ENCODE measurements around the gene SP8. TPM values are rescaled to one million over a fixed set of nuclear protein-coding genes. Genes with fewer than 3 reads are reported as not detected.
"Not testable (repeated sequence)": the region's sequence is repeated elsewhere in the genome, so short reads cannot be mapped to it uniquely, and the experiment has no call there.

Gene SP8
- total RNA-seq (2014; rRNA removed; shearing (Covaris generic)): 44.9 and 59.2 TPM in 2 replicates

GRCh38 chr7:20786779-20787659 is at the start of gene SP8:
SP8 (minus strand) TSS chr7:20786886; CDS start chr7:20786798, 88 bp downstream.
- DNase-seq: peak; percentile 95
- H3K4me3 ChIP-seq (ENCODE audit: insufficient read depth, low read depth, low read length): peak within 1 kb of the TSS; percentile 68
- peaks cover 65% of the 10 kb centered on the region for H3K27me3 ChIP-seq (ENCODE audit: control insufficient read depth, insufficient read depth, low read length)
- H3K36me3 ChIP-seq (replicated peaks; ENCODE audit: control insufficient read depth, insufficient read depth, low read length): no peaks in the 10 kb centered on the region

GRCh38 chr7:20836424-20836823 is 49.7 kb upstream of the SP8 start:
- H3K4me3 ChIP-seq (ENCODE audit: insufficient read depth, low read depth, low read length); DNase-seq; H3K27me3 ChIP-seq (ENCODE audit: control insufficient read depth, insufficient read depth, low read length); H3K36me3 ChIP-seq (replicated peaks; ENCODE audit: control insufficient read depth, insufficient read depth, low read length): not testable (repeated sequence)

GRCh38 chr7:20835111-20835750 is 48.5 kb upstream of the SP8 start:
- H3K4me3 ChIP-seq (ENCODE audit: insufficient read depth, low read depth, low read length): peak overlapping the region; percentile 27
- H3K27me3 ChIP-seq (ENCODE audit: control insufficient read depth, insufficient read depth, low read length): no peaks in the 10 kb centered on the region
- DNase-seq: peak; percentile 55

GRCh38 chr7:20834656-20835055 is 48.0 kb upstream of the SP8 start:
- no peaks in the 10 kb centered on the region for H3K36me3 ChIP-seq (replicated peaks; ENCODE audit: control insufficient read depth, insufficient read depth, low read length)
- H3K4me3 ChIP-seq (ENCODE audit: insufficient read depth, low read depth, low read length): no peak overlapping the region
- peak; percentile 47 for DNase-seq
- no peaks in the 10 kb centered on the region for H3K27me3 ChIP-seq (ENCODE audit: control insufficient read depth, insufficient read depth, low read length)

More at GRCh38 chr7:20835111-20835750, 48.5 kb upstream of the SP8 start:
- H3K36me3 ChIP-seq (replicated peaks; ENCODE audit: control insufficient read depth, insufficient read depth, low read length): no peaks in the 10 kb centered on the region

- no peaks in the 10 kb centered on the region for H3K36me3 ChIP-seq (replicated peaks; ENCODE audit: control insufficient read depth, insufficient read depth, low read length)
- no peaks in the 10 kb centered on the region for H3K27me3 ChIP-seq (ENCODE audit: control insufficient read depth, insufficient read depth, low read length)
- H3K4me3 ChIP-seq (ENCODE audit: insufficient read depth, low read depth, low read length): no peak overlapping the region
- DNase-seq: peak; percentile 54
These were observed 45.3 kb upstream of the SP8 start for GRCh38 chr7:20831956-20832355.

- no peaks in the 10 kb centered on the region for H3K36me3 ChIP-seq (replicated peaks; ENCODE audit: control insufficient read depth, insufficient read depth, low read length)
- DNase-seq: peak; percentile 49
- H3K27me3 ChIP-seq (ENCODE audit: control insufficient read depth, insufficient read depth, low read length): no peaks in the 10 kb centered on the region
- H3K4me3 ChIP-seq (ENCODE audit: insufficient read depth, low read depth, low read length): no peak overlapping the region
These were observed 44.8 kb upstream of the SP8 start for GRCh38 chr7:20831451-20831850.

GRCh38 chr7:20828947-20829346 is 42.3 kb upstream of the SP8 start:
- Histone ChIP-seq H3K27me3 (ENCODE audit: control insufficient read depth, insufficient read depth, low read length) (no peaks in the 10 kb centered on the region), H3K4me3 (ENCODE audit: insufficient read depth, low read depth, low read length) (no peak overlapping the region), H3K36me3 (replicated peaks; ENCODE audit: control insufficient read depth, insufficient read depth, low read length) (no peaks in the 10 kb centered on the region)
- no peak for DNase-seq

- H3K36me3 ChIP-seq (replicated peaks; ENCODE audit: control insufficient read depth, insufficient read depth, low read length): no peaks in the 10 kb centered on the region
- H3K27me3 ChIP-seq (ENCODE audit: control insufficient read depth, insufficient read depth, low read length): no peaks in the 10 kb centered on the region
- no peak overlapping the region for H3K4me3 ChIP-seq (ENCODE audit: insufficient read depth, low read depth, low read length)
- no peak for DNase-seq
These were observed 40.5 kb upstream of the SP8 start for GRCh38 chr7:20827172-20827571.

DNA sequence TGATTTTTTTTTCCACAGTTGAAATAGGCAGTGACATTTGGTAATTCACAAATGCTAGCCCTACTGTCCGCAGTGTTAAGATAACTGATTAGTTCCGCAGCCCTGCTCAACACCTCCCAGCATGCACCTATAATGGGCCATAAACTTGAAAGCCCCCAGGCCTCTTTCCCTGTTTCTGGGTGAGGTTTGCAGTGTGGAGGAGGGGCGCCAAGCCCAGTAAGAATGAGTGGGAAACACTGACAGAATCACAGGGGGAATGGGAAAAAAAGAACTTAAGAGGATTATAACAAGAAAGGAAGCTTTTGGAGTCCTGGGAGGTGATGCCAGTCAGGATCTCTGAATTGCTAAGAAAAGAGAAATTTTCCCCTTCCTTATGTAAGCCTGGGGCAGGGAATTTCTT is 39.6 kb upstream of the SP8 start:
- no peaks in the 10 kb centered on the region for H3K36me3 ChIP-seq (replicated peaks; ENCODE audit: control insufficient read depth, insufficient read depth, low read length)
- no peak overlapping the region for H3K4me3 ChIP-seq (ENCODE audit: insufficient read depth, low read depth, low read length)
- no peak for DNase-seq
- no peaks in the 10 kb centered on the region for H3K27me3 ChIP-seq (ENCODE audit: control insufficient read depth, insufficient read depth, low read length)

GRCh38 chr7:20825555-20825954 is 38.9 kb upstream of the SP8 start:
- Histone ChIP-seq H3K36me3 (replicated peaks; ENCODE audit: control insufficient read depth, insufficient read depth, low read length) (no peaks in the 10 kb centered on the region), H3K27me3 (ENCODE audit: control insufficient read depth, insufficient read depth, low read length) (no peaks in the 10 kb centered on the region), H3K4me3 (ENCODE audit: insufficient read depth, low read depth, low read length) (no peak overlapping the region)
- no peak for DNase-seq

GRCh38 chr7:20821390-20821789 is 34.7 kb upstream of the SP8 start:
- H3K4me3 ChIP-seq (ENCODE audit: insufficient read depth, low read depth, low read length); H3K27me3 ChIP-seq (ENCODE audit: control insufficient read depth, insufficient read depth, low read length); H3K36me3 ChIP-seq (replicated peaks; ENCODE audit: control insufficient read depth, insufficient read depth, low read length); DNase-seq: not testable (repeated sequence)

DNA sequence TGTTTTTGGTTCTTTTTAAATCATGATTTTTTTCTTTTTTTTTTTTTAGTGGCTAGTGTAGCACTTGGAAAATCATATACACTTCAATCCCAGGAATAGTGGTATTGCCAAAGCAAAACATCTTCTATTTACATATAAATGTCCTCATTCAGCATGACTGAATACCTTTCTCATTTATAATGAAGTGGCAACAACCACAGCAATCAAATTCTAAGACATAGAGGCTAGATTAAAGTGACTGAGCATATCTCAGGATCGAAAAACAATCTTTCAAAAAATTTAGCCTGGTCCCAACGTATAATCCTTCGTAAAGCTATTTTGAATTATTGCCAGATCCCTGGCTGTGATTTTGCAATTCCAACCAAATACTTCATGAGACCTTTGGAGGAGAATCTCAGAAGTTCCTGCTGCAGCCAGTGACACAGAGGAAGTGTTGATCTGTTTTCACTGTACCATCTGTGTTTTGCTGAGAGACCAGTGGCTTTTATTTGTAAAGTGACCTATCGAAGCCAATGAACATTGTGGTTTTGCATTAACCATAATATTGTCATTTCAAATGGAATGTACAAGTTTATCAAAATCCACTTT is 29.8 kb upstream of the SP8 start:
- Histone ChIP-seq H3K36me3 (replicated peaks; ENCODE audit: control insufficient read depth, insufficient read depth, low read length) (no peaks in the 10 kb centered on the region), H3K27me3 (ENCODE audit: control insufficient read depth, insufficient read depth, low read length) (no peaks in the 10 kb centered on the region), H3K4me3 (ENCODE audit: insufficient read depth, low read depth, low read length) (no peak overlapping the region)
- DNase-seq: no peak

DNA sequence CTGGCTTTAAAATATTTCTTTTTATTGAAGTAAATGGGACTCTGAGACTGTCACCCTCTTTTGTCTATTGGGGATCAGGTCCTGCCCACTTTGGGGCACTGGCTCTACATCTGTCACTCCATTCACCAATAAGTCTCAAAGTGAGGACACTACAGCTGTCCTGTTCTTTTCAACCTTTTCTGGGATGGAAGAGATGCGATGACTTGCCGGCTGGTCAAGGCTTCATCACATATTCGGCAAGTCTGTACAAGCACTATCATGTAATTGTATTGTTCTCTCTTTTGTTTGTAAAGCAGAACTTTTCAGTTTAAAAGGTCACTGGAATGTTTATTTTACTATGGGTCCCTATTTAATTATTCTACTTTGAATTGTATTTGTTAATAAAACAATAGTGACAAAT is 17.7 kb upstream of the SP8 start:
- Histone ChIP-seq H3K4me3 (ENCODE audit: insufficient read depth, low read depth, low read length) (no peak overlapping the region), H3K27me3 (ENCODE audit: control insufficient read depth, insufficient read depth, low read length) (no peaks in the 10 kb centered on the region), H3K36me3 (replicated peaks; ENCODE audit: control insufficient read depth, insufficient read depth, low read length) (no peaks in the 10 kb centered on the region)
- no peak for DNase-seq

- peak; percentile 49 for DNase-seq
- Histone ChIP-seq H3K4me3 (ENCODE audit: insufficient read depth, low read depth, low read length) (no peak overlapping the region), H3K27me3 (ENCODE audit: control insufficient read depth, insufficient read depth, low read length) (peaks cover 13% of the 10 kb centered on the region; the same call in 1 of the 2 replicates)
These were observed 13.1 kb upstream of the SP8 start for GRCh38 chr7:20799566-20800366.

More at GRCh38 chr7:20799566-20800366, 13.1 kb upstream of the SP8 start:
- H3K36me3 ChIP-seq (replicated peaks; ENCODE audit: control insufficient read depth, insufficient read depth, low read length): no peaks in the 10 kb centered on the region
